HG03432 (cell line): ENCODE measurements around the gene ADIRF.
"Not testable (repeated sequence)": the region's sequence is repeated elsewhere in the genome, so short reads cannot be mapped to it uniquely, and the experiment has no call there.

Source experiments
- ATAC-seq: cut with Tn5 transposase; IDR thresholded peaks from one replicate; pipeline ENCODE4 v1.9.1; 2021; ENCODE audit warnings: mild to moderate bottlenecking, moderate library complexity; ENCODE audit not compliant: unreplicated experiment

The ADIRF gene

GRCh38 chr10:87019504-87019903 is 51.2 kb downstream of the ADIRF start:
- ATAC-seq: not testable (repeated sequence)

DNA sequence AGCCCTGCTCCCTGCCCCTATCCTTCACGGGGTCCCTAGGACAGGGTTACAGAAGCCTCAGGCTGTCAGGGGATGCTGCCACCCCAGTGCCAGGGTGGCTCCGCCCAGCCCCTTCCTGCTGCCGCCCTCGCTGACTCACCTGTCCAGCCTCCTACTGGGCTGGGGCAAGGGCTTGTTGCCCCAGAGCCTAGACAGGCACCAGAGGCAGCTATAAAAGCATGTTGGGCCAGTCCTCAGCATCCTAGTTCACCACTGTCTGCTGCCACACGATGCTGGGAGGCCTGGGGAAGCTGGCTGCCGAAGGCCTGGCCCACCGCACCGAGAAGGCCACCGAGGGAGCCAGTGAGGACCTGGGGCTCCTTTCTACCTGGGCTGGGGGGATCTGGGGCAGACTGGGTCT is 51.8 kb downstream of the ADIRF start, which contains the start of gene FAM25A:
FAM25A (plus strand) TSS at position 239 of the 400 bp plus-strand sequence; CDS start at position 270, 31 bp downstream.
- not testable (repeated sequence) for ATAC-seq
